SK-N-SH treated with all-trans-retinoic acid at 6 μM for 48 hours (cell line): ENCODE results near the gene MSRB1.

ENCODE experiments used
- PPARA ChIP-seq: fragments of 250-450 bp; sonication (Bioruptor Pico); IDR thresholded peaks from 2 replicates; pipeline ENCODE4 v1.5.0; 2020; ENCODE audit warnings: mild to moderate bottlenecking, borderline replicate concordance
- RARB ChIP-seq: fragments of 250-450 bp; sonication (Bioruptor Pico); IDR thresholded peaks from 2 replicates; pipeline ENCODE4 v1.8.0; 2021; ENCODE audit warnings: mild to moderate bottlenecking, moderate library complexity
- ZNF70 ChIP-seq: fragments of 450-650 bp; formaldehyde crosslinking; IDR thresholded peaks from 2 replicates; pipeline ENCODE4 v1.5.0; 2020; ENCODE audit warnings: mild to moderate bottlenecking, moderate library complexity
- TF ChIP-seq, protein P1 (sequence below): fragments of 250-450 bp; sonication (Bioruptor Pico); IDR thresholded peaks from 2 replicates; pipeline ENCODE4 v1.8.0; 2021; ENCODE audit warnings: low read depth, mild to moderate bottlenecking, moderate library complexity, borderline replicate concordance
- TF ChIP-seq, protein P2 (sequence below): fragments of 250-450 bp; sonication (Bioruptor Pico); IDR thresholded peaks from 2 replicates; pipeline ENCODE4 v1.5.1; 2020; ENCODE audit warnings: low read depth, mild to moderate bottlenecking, moderate library complexity

DNA sequence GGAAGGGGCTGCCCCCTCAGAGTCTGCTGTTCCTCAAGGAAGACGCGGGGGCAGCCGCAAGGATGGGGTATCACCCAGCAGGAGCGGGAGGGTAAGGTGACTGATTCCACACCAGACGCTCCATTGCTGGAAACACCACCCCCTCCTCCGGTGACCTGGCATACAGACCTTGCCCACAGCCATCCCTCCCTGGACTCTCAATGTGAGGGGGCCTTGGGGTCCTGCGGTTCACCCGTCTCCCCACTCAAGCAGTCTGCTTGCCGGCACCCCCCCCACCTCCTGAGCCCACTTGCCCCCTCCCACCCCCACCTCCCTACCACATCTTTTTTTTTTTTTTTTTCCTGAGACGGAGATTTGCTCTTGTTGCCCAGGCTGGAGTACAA is 12.7 kb downstream of the MSRB1 start:
- TF ChIP-seq, protein P1, sequence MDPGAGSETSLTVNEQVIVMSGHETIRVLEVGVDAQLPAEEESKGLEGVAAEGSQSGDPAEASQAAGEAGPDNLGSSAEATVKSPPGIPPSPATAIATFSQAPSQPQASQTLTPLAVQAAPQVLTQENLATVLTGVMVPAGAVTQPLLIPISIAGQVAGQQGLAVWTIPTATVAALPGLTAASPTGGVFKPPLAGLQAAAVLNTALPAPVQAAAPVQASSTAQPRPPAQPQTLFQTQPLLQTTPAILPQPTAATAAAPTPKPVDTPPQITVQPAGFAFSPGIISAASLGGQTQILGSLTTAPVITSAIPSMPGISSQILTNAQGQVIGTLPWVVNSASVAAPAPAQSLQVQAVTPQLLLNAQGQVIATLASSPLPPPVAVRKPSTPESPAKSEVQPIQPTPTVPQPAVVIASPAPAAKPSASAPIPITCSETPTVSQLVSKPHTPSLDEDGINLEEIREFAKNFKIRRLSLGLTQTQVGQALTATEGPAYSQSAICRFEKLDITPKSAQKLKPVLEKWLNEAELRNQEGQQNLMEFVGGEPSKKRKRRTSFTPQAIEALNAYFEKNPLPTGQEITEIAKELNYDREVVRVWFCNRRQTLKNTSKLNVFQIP (CRISPR knock-in tag), result no peak
- TF ChIP-seq, protein P2, sequence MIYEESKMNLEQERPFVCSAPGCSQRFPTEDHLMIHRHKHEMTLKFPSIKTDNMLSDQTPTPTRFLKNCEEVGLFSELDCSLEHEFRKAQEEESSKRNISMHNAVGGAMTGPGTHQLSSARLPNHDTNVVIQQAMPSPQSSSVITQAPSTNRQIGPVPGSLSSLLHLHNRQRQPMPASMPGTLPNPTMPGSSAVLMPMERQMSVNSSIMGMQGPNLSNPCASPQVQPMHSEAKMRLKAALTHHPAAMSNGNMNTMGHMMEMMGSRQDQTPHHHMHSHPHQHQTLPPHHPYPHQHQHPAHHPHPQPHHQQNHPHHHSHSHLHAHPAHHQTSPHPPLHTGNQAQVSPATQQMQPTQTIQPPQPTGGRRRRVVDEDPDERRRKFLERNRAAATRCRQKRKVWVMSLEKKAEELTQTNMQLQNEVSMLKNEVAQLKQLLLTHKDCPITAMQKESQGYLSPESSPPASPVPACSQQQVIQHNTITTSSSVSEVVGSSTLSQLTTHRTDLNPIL, result no peak
- TF ChIP-seq ZNF70 (CRISPR knock-in tag), result no peak
- no peak for TF ChIP-seq PPARA (CRISPR knock-in tag)
- no peak for TF ChIP-seq RARB (CRISPR knock-in tag)
